Nasal cavity respiratory epithelium epithelial cell of viscerocranial mucosa (primary cell): ENCODE measurements around the gene CDRT4. TPM values are rescaled to one million over a fixed set of nuclear protein-coding genes. Genes with fewer than 3 reads are reported as not detected.

Experiments
- total RNA-seq: library from RNA; depleted of rRNA; stranded (reverse); fragments of >200 nt; gene quantifications from 2 replicates; pipeline ENCODE4 v1.2.3, GENCODE V29; 2014

Gene CDRT4
- total RNA-seq, result 0.34 and 2.6 TPM in 2 replicates

GRCh38 chr17:15467592-15467991 lies at the start of gene CDRT4:
TSS of gene CDRT4 (minus strand) at chr17:15467621. CDS start at chr17:15440238, 27,383 bp downstream.

Other genes with a start within 250 kb of the CDRT4 start
- under 0.01 and 0.14 TPM in 2 replicates for gene PMP22, start 202.3 kb downstream of the CDRT4 start, total RNA-seq
- not detected in 2 replicates for gene TEKT3, start 126.0 kb downstream of the CDRT4 start, total RNA-seq
- 25.8 and 33.8 TPM in 2 replicates for gene TVP23C, start 95.9 kb upstream of the CDRT4 start, total RNA-seq
- 1.0 and 3.8 TPM in 2 replicates for gene FBXW10B, start 152.1 kb upstream of the CDRT4 start, total RNA-seq
- 109 and 152 TPM in 2 replicates for gene TRIM16, start 216.7 kb upstream of the CDRT4 start, total RNA-seq
- 32.5 and 35.2 TPM in 2 replicates for gene ZNF286A, start 232.1 kb upstream of the CDRT4 start, total RNA-seq